PC-9 (cell line): Measurements from ENCODE around the gene ARPC5.
"Not testable (repeated sequence)": the region's sequence is repeated elsewhere in the genome, so short reads cannot be mapped to it uniquely, and the experiment has no call there.

Experiments
- CTCF ChIP-seq: fragments of 200-600 bp; sonication (generic); conservative IDR thresholded peaks from 2 replicates; pipeline ENCODE4 v1.6.1; 2017; ENCODE audit warnings: mixed run types, antibody characterized with exemption, mild to moderate bottlenecking, moderate library complexity
- EZH2 ChIP-seq: fragments of 200-600 bp; sonication (generic); IDR thresholded peaks from 2 replicates; pipeline ENCODE4 v1.8.0; 2017; ENCODE audit warnings: antibody characterized with exemption, low read depth

- TF ChIP-seq CTCF, EZH2: not testable (repeated sequence)
These were observed 43.8 kb upstream of the ARPC5 start for GRCh38 chr1:183679363-183679762.
